HCT116 (cell line): Measurements from ENCODE around the gene CCDC70. TPM values are rescaled to one million over a fixed set of nuclear protein-coding genes. Genes with fewer than 3 reads are reported as not detected.

ENCODE experiments used
- ATAC-seq: fragments of 200-7000 bp; cut with Tn5 transposase; 2 replicates; pipeline ENCODE4 v1.9.1; 2020; ENCODE audit warnings: mild to moderate bottlenecking, moderate library complexity
- BruUV-seq: library from RNA; stranded (reverse); fragments of 400-500 nt; replicated peaks from 2 replicates; lab custom pipeline; 2021; lab: Mats Ljungman, UMichigan
- CTCF ChIA-PET: fragments of 300-600 bp; sonication (Branson Sonifier 250); formaldehyde crosslinking; loops from one replicate; lab custom pipeline; 2021; ENCODE audit warnings: antibody characterized with exemption; lab: Charles Lee
- POLR2A ChIA-PET: fragments of 300-600, 350-600 bp; sonication (Branson Sonifier 250); formaldehyde crosslinking; loops from one replicate; lab custom pipeline; 2021; ENCODE audit warnings: antibody characterized with exemption; lab: Charles Lee
- RAD21 ChIA-PET, 2 experiments: fragments of 300-600 bp; sonication (Branson Sonifier 250); formaldehyde crosslinking; loops; one replicate each; lab custom pipeline; 2023; ENCODE audit warnings: low total read pairs in 2 of 2; ENCODE audit not compliant: uncharacterized antibody in 2 of 2, unreplicated experiment in 2 of 2, low non-redundant PET in 1 of 2; lab: Charles Lee
- DNase-seq: peaks from one replicate; pipeline ENCODE4 v3.0.0-alpha.2; 2010; ENCODE audit warnings: low read depth, low spot score
- H2AFZ ChIP-seq: fragments of 200-600 bp; shearing (Covaris generic), sonication (generic); 2 replicates; pipeline ENCODE4 v1.6.1; 2017; ENCODE audit warnings: low read depth, mixed run types, mixed read lengths, antibody characterized with exemption, low read length; ENCODE audit not compliant: poor library complexity, severe bottlenecking
- H3K27ac ChIP-seq: 2 replicates; pipeline ENCODE4 v1.5.1; 2012; ENCODE audit warnings: low read depth, low read length
- H3K27me3 ChIP-seq: fragments of 200-600 bp; sonication (generic); 2 replicates; pipeline ENCODE4 v1.6.1; 2016; ENCODE audit warnings: mixed run types, low read length, mixed read lengths; ENCODE audit not compliant: insufficient read depth
- H3K36me3 ChIP-seq, 2 experiments: fragments of 200-500 bp in 1 of 2; fragments of 200-600 bp in 1 of 2; sonication (Bioruptor generic) in 1 of 2; sonication (generic) in 1 of 2; 2 replicates each; pipeline versions ENCODE4 v1.5.1 to v1.6.1; 2014 to 2016; ENCODE audit warnings: low read length in 2 of 2, inconsistent platforms in 1 of 2, mixed read lengths in 1 of 2, mixed run types in 1 of 2; ENCODE audit not compliant: insufficient read depth in 2 of 2, control insufficient read depth in 1 of 2
- H3K4me1 ChIP-seq, 2 experiments: fragments of 200-600 bp in 1 of 2; sonication (generic) in 1 of 2; 2 replicates each; pipeline versions ENCODE4 v1.5.1 to v1.6.1; 2012 to 2017; ENCODE audit warnings: low read length in 2 of 2, inconsistent platforms in 1 of 2, mild to moderate bottlenecking in 1 of 2, mixed read lengths in 1 of 2, mixed run types in 1 of 2, moderate library complexity in 1 of 2; ENCODE audit not compliant: insufficient read depth in 2 of 2, control insufficient read depth in 1 of 2
- H3K4me2 ChIP-seq: fragments of 200-600 bp; sonication (generic); 2 replicates; pipeline ENCODE4 v1.6.1; 2017; ENCODE audit warnings: mixed run types, low read length, mixed read lengths
- H3K4me3 ChIP-seq, 2 experiments: fragments of 200-600 bp in 1 of 2; sonication (generic) in 1 of 2; replicated peaks in 1 of 2; 2 replicates each; pipeline ENCODE4 v1.5.1; 2011 to 2016; ENCODE audit warnings: low read length in 2 of 2, control low read depth in 1 of 2, low read depth in 1 of 2, mild to moderate bottlenecking in 1 of 2, mixed read lengths in 1 of 2, mixed run types in 1 of 2
- H3K79me2 ChIP-seq: fragments of 200-600 bp; sonication (generic); 2 replicates; pipeline ENCODE4 v1.6.1; 2017; ENCODE audit warnings: mild to moderate bottlenecking, mixed run types, low read length, moderate library complexity, mixed read lengths; ENCODE audit not compliant: insufficient read depth
- H3K9ac ChIP-seq: fragments of 200-600 bp; sonication (generic); 2 replicates; pipeline ENCODE4 v1.6.1; 2016; ENCODE audit warnings: low read length, mixed read lengths
- H3K9me2 ChIP-seq: fragments of 200-600 bp; sonication (generic), shearing (Covaris generic); 2 replicates; pipeline ENCODE4 v1.6.1; 2017; ENCODE audit warnings: mixed run types, mild to moderate bottlenecking, moderate library complexity; ENCODE audit not compliant: insufficient read depth
- H3K9me3 ChIP-seq, 2 experiments: fragments of 200-500 bp in 1 of 2; fragments of 200-600 bp in 1 of 2; sonication (Bioruptor generic) in 1 of 2; sonication (generic) in 1 of 2; 2 replicates each; pipeline ENCODE4 v1.6.1; 2014 to 2017; ENCODE audit warnings: low read length in 2 of 2, mixed read lengths in 2 of 2, inconsistent platforms in 1 of 2, low read depth in 1 of 2, mild to moderate bottlenecking in 1 of 2, mixed run types in 1 of 2, moderate library complexity in 1 of 2; ENCODE audit not compliant: control insufficient read depth in 1 of 2, insufficient read depth in 1 of 2
- H4K20me1 ChIP-seq: fragments of 200-600 bp; sonication (generic), shearing (Covaris generic); 2 replicates; pipeline ENCODE4 v1.6.1; 2017; ENCODE audit warnings: mixed run types, mild to moderate bottlenecking, moderate library complexity; ENCODE audit not compliant: insufficient read depth
- ELF1 ChIP-seq: IDR thresholded peaks from 2 replicates; pipeline ENCODE4 v1.6.1; 2012; ENCODE audit warnings: low read depth, borderline replicate concordance
- EZH2phosphoT487 ChIP-seq: fragments of 200-600 bp; IDR thresholded peaks from 2 replicates; pipeline ENCODE4 v1.6.1; 2018; ENCODE audit warnings: antibody characterized with exemption, borderline replicate concordance
- RAD21 ChIP-seq: IDR thresholded peaks from 2 replicates; pipeline ENCODE4 v1.6.1; 2012; ENCODE audit warnings: low read depth, mild to moderate bottlenecking
- REST ChIP-seq: IDR thresholded peaks from 2 replicates; pipeline ENCODE4 v1.6.1; 2012; ENCODE audit warnings: low read depth
- SIN3A ChIP-seq: IDR thresholded peaks from 2 replicates; pipeline ENCODE4 v1.6.1; 2012; ENCODE audit warnings: low read depth
- SRF ChIP-seq: IDR thresholded peaks from 2 replicates; pipeline ENCODE4 v1.6.1; 2012; ENCODE audit warnings: low read depth
- TCF7L2 ChIP-seq: IDR thresholded peaks from 2 replicates; pipeline ENCODE4 v1.7.0; 2011; ENCODE audit warnings: borderline replicate concordance, inconsistent platforms; ENCODE audit not compliant: insufficient read depth, insufficient read length; ENCODE audit errors: extremely low read depth
- ZFX ChIP-seq: fragments of 450-650 bp; IDR thresholded peaks from 2 replicates; pipeline ENCODE4 v1.6.1; 2017
- intact Hi-C: fragments of 100-400 bp; cut with micrococcal nuclease; formaldehyde crosslinking; loops from 2 replicates; pipeline ENCODE4 v1.10.0; 2022
- total RNA-seq: library from RNA; stranded (reverse); gene quantifications from one replicate; pipeline ENCODE4 v1.2.1, GENCODE V29; 2021; ENCODE audit not compliant: unreplicated experiment
- TF ChIP-seq, protein P1 (sequence below): IDR thresholded peaks from 2 replicates; pipeline ENCODE4 v1.6.1; 2012
- TF ChIP-seq, protein P2 (sequence below): IDR thresholded peaks from 2 replicates; pipeline ENCODE4 v1.6.1; 2012
- TF ChIP-seq, protein P3 (sequence below): IDR thresholded peaks from 2 replicates; pipeline ENCODE4 v1.6.1; 2011; ENCODE audit warnings: mild to moderate bottlenecking, low read length, moderate library complexity; ENCODE audit not compliant: insufficient replicate concordance; ENCODE audit errors: extremely low read depth

CCDC70 gene
- total RNA-seq, 1 experiment from 2014 or later: not detected

DNA sequence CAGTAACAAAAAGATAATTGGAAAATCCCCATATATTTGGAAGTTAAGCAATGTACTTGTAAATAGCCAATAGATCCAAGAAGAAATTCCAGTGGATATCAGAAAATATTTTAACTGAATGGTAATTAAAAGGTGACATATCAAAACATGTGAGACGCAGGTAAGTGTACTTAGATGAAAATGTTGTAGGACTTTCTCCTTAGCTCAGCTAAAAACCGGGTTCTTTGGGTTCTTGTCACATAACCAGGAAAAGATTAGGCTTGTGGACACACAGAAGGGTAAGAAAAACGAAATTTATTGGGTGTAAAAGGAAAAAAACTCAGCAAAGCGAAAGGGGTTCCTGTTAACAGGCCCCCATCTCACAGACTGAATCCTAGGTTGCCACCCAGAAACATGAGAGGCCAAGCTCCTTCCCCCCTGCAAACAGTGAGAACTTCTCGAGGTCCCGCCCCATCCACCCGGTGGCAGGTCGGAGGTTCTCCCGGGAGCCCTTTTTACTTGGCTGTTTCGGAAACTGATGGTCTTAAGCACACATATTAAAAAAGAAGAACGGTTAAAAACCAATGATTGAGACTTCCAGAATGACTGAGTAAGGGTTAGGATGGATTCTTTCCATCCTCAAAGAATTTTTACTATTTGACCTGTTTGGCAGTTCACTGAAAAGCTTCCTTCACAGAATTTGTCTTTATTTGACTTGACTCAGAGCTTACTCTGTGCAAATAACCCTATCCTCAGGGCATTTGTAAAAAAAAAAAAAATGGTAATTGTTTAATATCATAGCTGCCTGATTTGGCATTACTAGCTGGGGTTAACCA, 3.1 kb upstream of the CCDC70 start:
- Histone ChIP-seq H3K9me3 (no peaks in the 10 kb centered on the region), H3K4me3 (no peak overlapping the region), H3K36me3 (no peaks in the 10 kb centered on the region), H3K79me2 (no peaks in the 10 kb centered on the region), H3K9ac (no peak overlapping the region), H3K27me3 (no peaks in the 10 kb centered on the region), H3K4me1 (peaks cover 0 to 12% of the 10 kb centered on the region in 2 experiments; a peak in 2 of 4 replicates), H3K4me2 (no peak overlapping the region), H4K20me1 (no peaks in the 10 kb centered on the region), H3K9me2 (no peaks in the 10 kb centered on the region), H2AFZ (no peak overlapping the region), H3K27ac (no peak overlapping the region)
- DNase-seq: no peak
- BruUV-seq: no TSS peak
- intact Hi-C loops: no loop called here
- CTCF ChIA-PET: interaction anchor here (1.8 to 2.7 kb wide), 2 partner anchors 9 to 13 kb away, joined by 5 to 10 read pairs; no protein-coding TSS in a partner anchor
- POLR2A ChIA-PET: no interaction called here
- TF ChIP-seq SIN3A: no peak
- ATAC-seq: no peak
- RAD21 ChIA-PET: no interaction called here

GRCh38 chr13:51862957-51863356, 1.2 kb downstream of the CCDC70 start:
- Histone ChIP-seq H3K27me3 (no peaks in the 10 kb centered on the region), H3K36me3 (no peaks in the 10 kb centered on the region), H3K4me1 (peaks cover 0 to 7% of the 10 kb centered on the region in 2 experiments; a peak in 2 of 4 replicates), H3K79me2 (no peaks in the 10 kb centered on the region), H2AFZ (no peak overlapping the region), H3K27ac (no peak overlapping the region), H4K20me1 (no peaks in the 10 kb centered on the region), H3K4me3 (no peak overlapping the region), H3K9me2 (no peaks in the 10 kb centered on the region), H3K4me2 (no peak overlapping the region), H3K9ac (no peak overlapping the region), H3K9me3 (no peaks in the 10 kb centered on the region)
- ChIA-PET POLR2A (no interaction called here), RAD21 (no interaction called here), CTCF (no interaction called here)
- no peak for ATAC-seq
- DNase-seq: no peak
- intact Hi-C loops: no loop called here
- BruUV-seq: no TSS peak
- TF ChIP-seq, protein P1, sequence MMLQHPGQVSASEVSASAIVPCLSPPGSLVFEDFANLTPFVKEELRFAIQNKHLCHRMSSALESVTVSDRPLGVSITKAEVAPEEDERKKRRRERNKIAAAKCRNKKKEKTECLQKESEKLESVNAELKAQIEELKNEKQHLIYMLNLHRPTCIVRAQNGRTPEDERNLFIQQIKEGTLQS: no peak
- no peak for TF ChIP-seq REST
- TF ChIP-seq, protein P2, sequence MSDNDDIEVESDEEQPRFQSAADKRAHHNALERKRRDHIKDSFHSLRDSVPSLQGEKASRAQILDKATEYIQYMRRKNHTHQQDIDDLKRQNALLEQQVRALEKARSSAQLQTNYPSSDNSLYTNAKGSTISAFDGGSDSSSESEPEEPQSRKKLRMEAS: no peak
- TF ChIP-seq, protein P3, sequence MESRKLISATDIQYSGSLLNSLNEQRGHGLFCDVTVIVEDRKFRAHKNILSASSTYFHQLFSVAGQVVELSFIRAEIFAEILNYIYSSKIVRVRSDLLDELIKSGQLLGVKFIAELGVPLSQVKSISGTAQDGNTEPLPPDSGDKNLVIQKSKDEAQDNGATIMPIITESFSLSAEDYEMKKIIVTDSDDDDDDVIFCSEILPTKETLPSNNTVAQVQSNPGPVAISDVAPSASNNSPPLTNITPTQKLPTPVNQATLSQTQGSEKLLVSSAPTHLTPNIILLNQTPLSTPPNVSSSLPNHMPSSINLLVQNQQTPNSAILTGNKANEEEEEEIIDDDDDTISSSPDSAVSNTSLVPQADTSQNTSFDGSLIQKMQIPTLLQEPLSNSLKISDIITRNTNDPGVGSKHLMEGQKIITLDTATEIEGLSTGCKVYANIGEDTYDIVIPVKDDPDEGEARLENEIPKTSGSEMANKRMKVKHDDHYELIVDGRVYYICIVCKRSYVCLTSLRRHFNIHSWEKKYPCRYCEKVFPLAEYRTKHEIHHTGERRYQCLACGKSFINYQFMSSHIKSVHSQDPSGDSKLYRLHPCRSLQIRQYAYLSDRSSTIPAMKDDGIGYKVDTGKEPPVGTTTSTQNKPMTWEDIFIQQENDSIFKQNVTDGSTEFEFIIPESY: no peak
- no peak for TF ChIP-seq ELF1
- no peak for TF ChIP-seq EZH2phosphoT487
- TF ChIP-seq RAD21: no peak
- TF ChIP-seq SRF: no peak
- no peak for TF ChIP-seq TCF7L2
- no peak for TF ChIP-seq ZFX
